Hematopoietic multipotent progenitor cell treated with erythropoietin and hydrocortisone succinate and interleukin-3 and kit ligand, for 15 days (in vitro differentiated cells): ENCODE data around the gene PIK3R5.

ENCODE experiments used
- DNase-seq: peaks from one replicate; pipeline ENCODE4 v3.0.0-alpha.2; 2015; ENCODE audit warnings: low spot score

Gene PIK3R5

GRCh38 chr17:8922451-8922850 is 43.1 kb downstream of the PIK3R5 start:
- DNase-seq, result no peak

- DNase-seq, result no peak
Measured at GRCh38 chr17:8921147-8921546, 44.4 kb downstream of the PIK3R5 start.

GRCh38 chr17:8918807-8919465 is 46.6 kb downstream of the PIK3R5 start:
- DNase-seq, result no peak

GRCh38 chr17:8916466-8916865 is 49.0 kb downstream of the PIK3R5 start:
- no peak for DNase-seq

GRCh38 chr17:8914554-8914953 is 51.0 kb downstream of the PIK3R5 start:
- no peak for DNase-seq

- no peak for DNase-seq
Measured at GRCh38 chr17:8913879-8914278, 51.6 kb downstream of the PIK3R5 start.

GRCh38 chr17:8913091-8913490 is 52.4 kb downstream of the PIK3R5 start:
- DNase-seq, result no peak

GRCh38 chr17:8912084-8912981 is 53.2 kb downstream of the PIK3R5 start:
- no peak for DNase-seq

- DNase-seq, result no peak
Measured at GRCh38 chr17:8910969-8911604, 54.4 kb downstream of the PIK3R5 start.

GRCh38 chr17:8909586-8910270 is 55.8 kb downstream of the PIK3R5 start:
- DNase-seq, result no peak

- DNase-seq, result no peak
Measured at GRCh38 chr17:8905331-8905730, 60.2 kb downstream of the PIK3R5 start.

- no peak for DNase-seq
Measured at GRCh38 chr17:8904686-8905085, 60.8 kb downstream of the PIK3R5 start.

GRCh38 chr17:8904201-8904600 is 61.3 kb downstream of the PIK3R5 start:
- no peak for DNase-seq

GRCh38 chr17:8900626-8901585 is 64.6 kb downstream of the PIK3R5 start:
- no peak for DNase-seq

- no peak for DNase-seq
Measured at GRCh38 chr17:8900207-8900606, 65.3 kb downstream of the PIK3R5 start.

GRCh38 chr17:8898636-8899035 is 66.9 kb downstream of the PIK3R5 start:
- DNase-seq, result no peak

GRCh38 chr17:8898126-8898525 is 67.4 kb downstream of the PIK3R5 start:
- no peak for DNase-seq

GRCh38 chr17:8896641-8897635 is 68.6 kb downstream of the PIK3R5 start:
- DNase-seq, result no peak

GRCh38 chr17:8896087-8896486 is 69.4 kb downstream of the PIK3R5 start:
- DNase-seq, result no peak
